Measurements from ENCODE around the gene DPM3.

GRCh38 chr1:155182052-155182550 is 41.8 kb upstream of the DPM3 start:
- TF ChIP-seq CTCF (conservative IDR thresholded peaks at IDR 0.05; ENCODE audit: low read depth, low read length) (no peak), RFX5 (IDR thresholded peaks at IDR 0.05; ENCODE audit: low read depth, low read length) (no peak), POLR2A (IDR thresholded peaks at IDR 0.05; ENCODE audit: low read depth, low read length) (no peak), USF2 (IDR thresholded peaks at IDR 0.05; ENCODE audit: low read depth, low read length) (no peak), BHLHE40 (IDR thresholded peaks at IDR 0.05; ENCODE audit: low read depth, low read length) (no peak), MAFK (IDR thresholded peaks at IDR 0.05; ENCODE audit: low read depth, low read length) (no peak)
